Epidermal melanocyte (primary cell): ENCODE data around the gene ASCC1.

Source experiments
- DNase-seq: peaks from one replicate; pipeline ENCODE4 v3.0.0; 2011; ENCODE audit warnings: low spot score; ENCODE audit not compliant: insufficient read length

The ASCC1 gene

DNA sequence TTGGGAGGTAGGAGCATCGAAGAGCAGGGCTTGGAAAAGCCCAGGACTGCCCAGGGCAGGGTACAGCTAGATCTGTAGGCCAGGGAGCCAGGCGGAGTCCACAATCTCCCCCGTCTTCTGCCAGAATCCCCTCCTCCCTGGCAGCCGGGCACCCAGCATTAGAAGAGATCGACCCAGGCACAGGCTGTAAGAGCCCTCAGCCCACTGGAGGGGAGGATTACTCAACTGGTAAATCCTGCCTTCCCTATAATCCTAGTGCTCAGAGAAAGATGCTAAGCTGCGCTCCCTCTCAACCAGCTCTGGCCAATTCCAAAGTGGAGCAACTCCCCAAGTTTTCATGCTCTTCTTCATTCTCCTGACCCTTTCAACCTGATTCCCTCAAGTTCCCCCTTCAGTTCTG, 130.9 kb downstream of the ASCC1 start:
- no peak for DNase-seq

DNA sequence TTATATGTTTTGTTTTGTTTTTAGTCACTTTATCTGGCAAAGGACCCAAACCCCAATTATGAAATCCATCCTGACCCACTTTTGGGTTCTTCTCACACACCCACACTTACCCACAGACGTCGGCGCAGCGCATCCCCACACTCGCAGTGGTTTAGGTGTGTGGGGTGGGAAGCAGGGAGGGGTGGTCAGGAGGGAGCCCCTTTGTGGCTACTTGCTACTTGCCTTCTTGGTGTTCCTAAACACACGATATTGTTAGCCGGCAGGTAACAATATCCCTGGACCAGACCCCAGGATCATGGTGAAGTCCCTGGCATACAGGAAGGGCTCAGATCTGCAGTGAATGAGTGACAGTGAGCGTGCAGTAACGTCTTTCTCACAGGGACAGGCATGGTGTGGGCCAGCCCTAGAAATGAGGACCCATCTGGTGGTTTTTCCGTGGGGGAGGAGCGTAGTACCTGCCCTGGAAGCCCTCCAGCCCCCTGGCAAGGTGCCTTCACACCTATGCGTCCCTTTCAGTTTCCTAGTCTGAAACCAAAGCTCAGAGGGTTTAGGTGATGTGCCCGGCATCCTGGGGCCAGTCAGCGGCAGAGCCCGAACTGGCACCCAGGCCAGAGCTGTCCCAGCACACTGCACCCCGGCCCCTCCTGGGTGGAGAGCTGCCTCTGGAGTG, 132.2 kb downstream of the ASCC1 start:
- no peak for DNase-seq

GRCh38 chr10:72082856-72083789, 133.0 kb downstream of the ASCC1 start:
- no peak for DNase-seq

- DNase-seq: no peak
Measured at GRCh38 chr10:72081772-72082590, 134.1 kb downstream of the ASCC1 start.

DNA sequence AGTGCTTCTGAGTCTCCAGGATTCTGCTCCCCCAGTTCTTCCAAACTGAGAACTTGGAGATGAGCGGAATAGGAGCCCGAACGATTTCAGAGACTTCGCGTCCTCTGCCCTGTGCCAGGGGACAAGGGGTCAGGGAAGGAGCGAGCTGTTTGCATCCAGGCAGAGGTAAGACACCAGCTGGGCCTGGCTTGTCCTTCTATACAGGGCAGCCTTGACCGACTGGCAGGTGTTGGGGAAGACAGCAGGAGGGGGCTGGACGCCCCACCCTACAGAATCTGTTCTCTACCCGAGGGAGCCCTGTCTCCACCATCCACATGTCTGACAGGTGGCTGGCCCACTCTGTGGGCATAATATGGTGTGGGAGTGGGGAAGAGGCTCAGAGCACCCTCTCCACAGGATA, 134.9 kb downstream of the ASCC1 start:
- DNase-seq: no peak

GRCh38 chr10:72080042-72080975, 135.8 kb downstream of the ASCC1 start:
- DNase-seq: no peak

DNA sequence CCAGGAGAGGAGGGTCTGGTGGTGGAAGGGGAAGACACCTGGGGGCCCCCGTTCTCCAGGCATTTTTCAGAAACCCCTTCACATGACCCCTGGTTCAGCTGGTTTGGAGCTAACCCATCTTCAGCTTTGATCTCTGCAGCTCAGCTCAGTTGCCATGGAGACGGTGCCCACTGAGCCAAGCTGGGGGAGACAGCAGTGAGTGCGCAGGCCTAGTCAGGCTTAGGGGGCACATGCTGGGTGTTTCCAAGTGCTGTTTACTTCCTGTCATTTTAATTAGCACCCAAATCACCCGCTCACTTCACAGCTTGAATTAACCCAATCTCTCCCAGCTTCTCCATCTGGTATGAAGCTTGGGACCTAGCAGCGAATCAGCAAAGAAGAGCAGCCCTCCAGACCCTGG, 136.7 kb downstream of the ASCC1 start:
- DNase-seq: no peak

GRCh38 chr10:72077275-72077990, 138.6 kb downstream of the ASCC1 start:
- DNase-seq: no peak

DNA sequence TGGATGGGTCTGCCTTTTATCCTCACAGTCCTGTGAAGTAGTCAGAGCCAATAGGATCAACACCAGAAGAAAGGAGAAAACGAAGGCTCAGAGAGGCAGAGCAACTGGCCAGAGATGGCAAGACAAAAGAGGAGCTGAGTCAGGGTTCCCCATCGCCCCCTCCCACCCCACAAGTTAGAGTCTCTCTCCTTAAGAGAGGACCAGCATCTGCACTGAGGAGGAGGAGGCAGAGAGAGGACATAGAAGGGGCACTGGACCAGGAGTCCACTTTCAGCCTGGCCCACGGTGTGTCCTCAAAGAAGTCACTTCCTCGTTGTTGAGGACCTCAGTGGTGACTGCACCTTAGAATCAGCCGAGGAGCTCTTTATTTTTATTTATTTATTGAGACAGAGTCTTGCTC, 139.3 kb downstream of the ASCC1 start:
- DNase-seq: no peak

- DNase-seq: no peak
Measured at GRCh38 chr10:72075376-72076115, 140.5 kb downstream of the ASCC1 start.

- DNase-seq: no peak
Measured at GRCh38 chr10:72074574-72075375, 141.3 kb downstream of the ASCC1 start.

GRCh38 chr10:72073708-72074573, 142.1 kb downstream of the ASCC1 start:
- no peak for DNase-seq

DNA sequence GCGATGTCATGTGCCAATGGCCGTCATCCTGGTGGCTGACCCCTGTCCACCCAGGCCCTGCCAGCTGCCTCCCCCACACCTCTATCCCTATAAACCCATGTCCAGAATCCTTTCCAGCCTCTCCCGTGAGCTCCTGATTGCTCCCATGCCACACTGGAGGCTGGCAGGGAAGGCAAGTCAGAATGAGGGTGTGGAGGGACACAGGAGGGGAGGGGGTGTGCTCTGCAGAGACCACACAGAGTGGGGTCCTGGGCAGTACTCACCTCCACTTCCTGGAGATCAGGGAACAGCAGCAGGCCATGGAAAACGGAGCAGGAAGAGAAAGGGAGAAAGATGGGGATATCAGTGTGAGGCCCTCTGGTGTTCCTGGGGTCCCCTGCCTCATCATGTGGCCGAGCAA, 143.4 kb downstream of the ASCC1 start:
- DNase-seq: no peak

DNA sequence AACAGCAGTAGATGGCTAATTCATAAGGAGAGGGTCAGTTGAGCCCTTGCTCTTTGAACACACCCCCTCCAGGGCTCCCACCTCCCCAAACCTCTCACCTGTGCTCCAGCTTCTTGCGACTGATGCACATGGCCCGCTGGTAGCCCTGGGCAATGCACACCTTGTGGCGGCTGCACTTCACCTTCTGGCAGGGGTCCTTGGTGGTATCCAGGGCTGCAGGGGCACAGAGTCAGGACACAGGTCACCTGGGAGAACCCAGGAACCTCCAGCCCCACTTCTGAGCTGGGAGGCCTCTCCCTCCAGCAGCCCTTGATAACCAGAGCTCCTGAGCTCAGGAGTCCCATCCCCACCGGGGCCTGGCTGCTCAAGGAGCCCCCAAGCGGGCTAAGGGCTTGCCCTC, 144.0 kb downstream of the ASCC1 start:
- DNase-seq: no peak

DNA sequence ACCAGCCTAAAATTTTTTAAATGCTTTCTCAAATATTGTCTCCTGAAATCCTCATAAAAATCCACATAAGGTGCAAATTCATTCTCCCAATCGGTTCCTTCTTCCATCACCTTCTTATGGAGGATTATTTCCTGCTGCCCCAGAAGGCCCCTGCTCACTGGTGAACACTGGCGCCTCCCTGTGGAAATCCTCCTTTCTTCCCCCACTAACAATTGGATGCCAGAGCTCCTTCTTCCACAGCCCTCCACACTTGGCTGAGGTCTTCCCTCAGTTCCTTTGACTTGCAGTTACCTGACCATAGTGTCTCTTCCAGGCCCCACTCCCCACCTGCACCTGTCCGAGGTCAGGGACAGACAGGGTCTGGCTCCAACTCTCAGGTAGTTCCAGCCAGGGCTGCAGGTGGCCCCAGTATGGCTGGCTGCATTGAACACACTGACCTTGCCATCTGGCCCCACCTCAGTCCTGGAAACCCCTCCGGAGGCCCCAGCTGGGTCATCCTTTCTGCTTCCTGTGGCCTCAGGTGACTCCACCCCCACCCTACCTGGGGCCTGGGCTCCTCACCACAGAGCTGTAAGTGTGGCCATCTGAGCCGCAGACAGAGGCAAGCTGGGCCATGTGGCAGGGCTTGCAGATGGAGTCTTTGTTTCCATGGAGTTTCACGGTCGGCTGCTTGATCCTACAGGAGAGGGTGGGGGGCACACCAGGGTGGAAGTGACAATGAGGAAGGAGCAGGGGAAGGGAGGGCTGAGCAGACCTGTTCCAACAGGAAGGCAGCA, 146.1 kb downstream of the ASCC1 start:
- DNase-seq: no peak

DNA sequence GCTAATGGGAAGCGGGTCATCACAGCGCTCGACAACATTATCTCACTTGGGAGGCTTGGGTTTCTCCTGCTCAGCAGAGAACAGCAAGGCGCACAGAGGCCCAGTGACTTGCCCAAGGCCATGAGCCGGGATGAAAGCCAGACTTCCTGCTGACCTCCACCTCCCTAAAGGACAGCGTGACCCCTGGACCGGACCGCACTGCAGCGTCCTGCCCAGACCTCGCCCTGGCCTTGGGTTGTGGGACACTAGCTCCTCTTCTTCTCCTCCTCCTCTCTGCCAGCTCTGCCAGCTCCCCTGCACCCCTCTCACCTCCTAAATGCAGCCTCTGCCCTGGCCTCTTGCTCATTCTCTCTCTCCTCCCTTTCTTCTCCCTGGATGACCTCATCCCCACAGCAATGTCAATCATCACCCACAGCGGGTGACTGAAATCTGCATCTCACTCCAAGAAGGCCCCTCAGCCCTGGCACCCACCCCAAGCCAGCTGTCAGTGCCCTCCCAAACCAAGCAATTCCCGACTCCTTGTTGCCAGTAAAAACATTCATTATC, 147.1 kb downstream of the ASCC1 start:
- DNase-seq: no peak
